Measurements from ENCODE around the gene MMADHC. TPM values are rescaled to one million over a fixed set of nuclear protein-coding genes. Genes with fewer than 3 reads are reported as not detected.

MMADHC gene
- total RNA-seq, 2 donors from 2014 or later, result 112 to 167 TPM

DNA sequence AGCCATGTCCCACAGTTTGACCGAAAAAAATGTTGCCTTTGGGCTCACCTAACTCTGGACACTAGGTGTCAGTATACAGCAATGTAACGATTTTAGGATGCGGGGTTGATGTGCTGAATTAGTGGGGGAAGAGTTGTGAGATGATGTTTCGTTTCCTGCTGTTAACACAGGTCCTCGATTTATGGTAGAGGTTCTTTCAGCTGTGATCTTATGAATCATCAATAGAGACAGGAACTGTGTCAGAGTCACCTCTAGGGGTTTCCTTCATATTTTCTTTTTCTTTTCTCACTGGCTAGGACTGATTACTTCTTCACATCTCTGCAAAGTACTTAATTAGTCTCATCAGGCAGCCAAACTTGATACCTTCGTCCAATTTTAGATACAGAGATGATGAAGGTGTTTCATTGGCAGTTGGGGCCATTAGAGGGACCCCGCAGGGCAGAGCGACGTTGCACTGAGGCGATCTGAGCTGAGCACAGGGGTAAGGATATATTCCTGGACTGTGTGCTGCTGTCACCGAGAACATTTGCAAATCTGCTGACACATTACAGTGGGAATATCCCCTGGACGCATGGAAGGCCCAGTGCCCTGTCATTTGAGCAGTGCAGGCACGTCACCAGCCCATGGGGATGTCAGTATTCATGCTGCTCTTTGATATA lies 10.2 kb upstream of the MMADHC start:
- DNase-seq (ENCODE audit: low spot score in 2 of 2) (peak in 1 of 2 donors; percentile 50), ATAC-seq (peak; percentile 99 to 100)
- Mint-ChIP-seq H3K27ac (no peak overlapping the region), H3K36me3 (no peaks in the 10 kb centered on the region), H3K9me3 (no peaks in the 10 kb centered on the region)

DNA sequence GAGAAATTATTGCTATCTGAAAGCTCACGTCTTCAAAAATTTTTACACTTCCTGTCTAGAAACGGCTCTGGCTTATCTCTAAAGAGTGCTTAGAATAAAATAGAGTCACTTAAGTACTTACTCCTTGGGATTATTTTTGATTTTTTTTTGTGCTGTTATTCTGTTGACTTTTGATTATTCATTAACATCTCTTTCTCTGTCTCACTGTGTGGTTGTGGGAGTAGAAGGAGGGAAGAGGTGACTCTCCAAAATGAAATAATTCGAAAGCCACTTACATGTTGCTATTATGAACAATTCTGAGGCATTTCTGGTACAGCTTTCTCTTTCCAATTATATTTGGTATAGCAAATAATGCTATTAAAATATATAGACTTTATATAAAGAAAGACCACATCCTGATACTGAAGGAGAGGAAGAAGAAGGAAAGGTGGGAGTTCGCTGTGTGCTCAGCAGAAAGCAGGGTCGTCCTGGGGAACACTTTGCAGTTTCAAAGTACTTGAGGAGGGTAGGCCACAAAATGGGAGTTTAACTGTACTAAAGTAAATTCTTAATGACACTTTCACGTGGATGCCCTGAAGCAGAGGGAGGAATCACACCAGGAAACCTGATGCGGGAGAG lies 9.6 kb upstream of the MMADHC start:
- no peaks in the 10 kb centered on the region for H3K36me3 Mint-ChIP-seq
- ATAC-seq (peak in 1 of 2 donors; percentile 10), DNase-seq (ENCODE audit: low spot score in 2 of 2) (no peak)
- H3K27ac Mint-ChIP-seq, result no peak overlapping the region
- H3K9me3 Mint-ChIP-seq, result no peaks in the 10 kb centered on the region

DNA sequence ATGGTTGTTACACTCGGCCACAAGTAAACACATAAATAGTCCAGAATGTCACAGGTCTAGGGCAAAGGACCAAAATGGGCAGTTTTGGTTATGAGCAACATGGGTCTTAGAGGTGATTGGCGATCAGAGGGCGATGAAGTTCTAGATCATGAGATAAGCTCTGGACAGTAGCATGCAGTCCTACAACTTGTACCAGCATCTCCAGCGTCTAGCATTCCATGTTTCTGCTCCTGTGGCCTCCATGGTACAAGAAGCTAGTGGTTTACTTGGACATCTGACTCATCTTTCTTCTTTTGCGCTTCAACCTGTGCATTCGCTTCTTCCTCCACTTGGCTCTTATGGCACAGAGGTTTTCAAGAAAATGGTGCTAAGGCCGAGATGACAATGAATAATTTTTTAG lies 8.9 kb upstream of the MMADHC start:
- Mint-ChIP-seq H3K36me3 (no peaks in the 10 kb centered on the region), H3K9me3 (no peaks in the 10 kb centered on the region), H3K27ac (no peak overlapping the region)
- DNase-seq (ENCODE audit: low spot score in 2 of 2) (no peak), ATAC-seq (no peak)

GRCh38 chr2:149595056-149595963 lies 7.7 kb upstream of the MMADHC start:
- ATAC-seq (no peak), DNase-seq (ENCODE audit: low spot score in 2 of 2) (no peak)
- Mint-ChIP-seq H3K9me3 (no peaks in the 10 kb centered on the region), H3K36me3 (no peaks in the 10 kb centered on the region), H3K27ac (no peak overlapping the region)

GRCh38 chr2:149594411-149594810 lies 6.8 kb upstream of the MMADHC start:
- no peaks in the 10 kb centered on the region for H3K9me3 Mint-ChIP-seq
- H3K27ac Mint-ChIP-seq, result no peak overlapping the region
- no peak for DNase-seq (ENCODE audit: low spot score in 2 of 2)
- ATAC-seq, result no peak
- H3K36me3 Mint-ChIP-seq, result no peaks in the 10 kb centered on the region

DNA sequence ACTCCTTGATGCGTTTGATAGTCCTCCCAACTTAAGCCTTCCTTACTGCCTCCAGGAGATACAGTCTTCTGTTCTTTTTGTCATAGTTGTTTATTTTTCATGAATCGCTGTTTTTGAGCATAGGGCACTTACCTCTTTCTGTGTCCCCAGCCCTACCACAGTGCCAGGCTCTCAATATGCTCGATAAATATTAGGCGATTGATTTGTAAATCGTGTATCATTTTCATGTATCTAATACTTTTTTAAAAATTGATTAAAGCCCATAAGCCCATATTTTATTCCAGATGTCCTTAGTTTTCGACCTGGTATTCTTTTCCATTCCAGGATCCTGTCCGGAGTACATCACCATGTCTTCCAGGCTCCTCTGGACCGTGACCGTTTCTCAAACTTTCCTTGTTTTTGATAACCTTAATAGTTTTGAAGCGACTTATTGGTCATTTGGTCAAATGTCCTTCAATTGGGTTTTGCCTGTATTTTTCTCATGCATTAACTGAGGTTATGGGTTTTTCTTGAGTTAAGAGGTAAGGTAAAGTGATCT lies 444 bp upstream of the MMADHC start:
- no peak for ATAC-seq
- no peaks in the 10 kb centered on the region for H3K9me3 Mint-ChIP-seq
- peak overlapping the region; percentile 3 to 99 for H3K27ac Mint-ChIP-seq

GRCh38 chr2:149586898-149587219 lies 716 bp downstream of the MMADHC start:
- peak overlapping the region; percentile 99 for H3K27ac Mint-ChIP-seq
- H3K36me3 Mint-ChIP-seq, result peaks cover 23 to 33% of the 10 kb centered on the region in 2 donors
- no peak for ATAC-seq
- H3K9me3 Mint-ChIP-seq, result no peaks in the 10 kb centered on the region
- no peak for DNase-seq (ENCODE audit: low spot score in 2 of 2)

More for the DNA sequence above, 444 bp upstream of the MMADHC start:
- DNase-seq (ENCODE audit: low spot score in 2 of 2), result no peak
- peaks cover 17 to 30% of the 10 kb centered on the region in 2 donors for H3K36me3 Mint-ChIP-seq

- Mint-ChIP-seq H3K27ac (peak overlapping the region; percentile 89 to 99), H3K9me3 (no peaks in the 10 kb centered on the region), H3K36me3 (peaks cover 27 to 33% of the 10 kb centered on the region in 2 donors)
- DNase-seq (ENCODE audit: low spot score in 2 of 2) (no peak), ATAC-seq (no peak)
Measured at GRCh38 chr2:149586063-149586462, 1.5 kb downstream of the MMADHC start.

DNA sequence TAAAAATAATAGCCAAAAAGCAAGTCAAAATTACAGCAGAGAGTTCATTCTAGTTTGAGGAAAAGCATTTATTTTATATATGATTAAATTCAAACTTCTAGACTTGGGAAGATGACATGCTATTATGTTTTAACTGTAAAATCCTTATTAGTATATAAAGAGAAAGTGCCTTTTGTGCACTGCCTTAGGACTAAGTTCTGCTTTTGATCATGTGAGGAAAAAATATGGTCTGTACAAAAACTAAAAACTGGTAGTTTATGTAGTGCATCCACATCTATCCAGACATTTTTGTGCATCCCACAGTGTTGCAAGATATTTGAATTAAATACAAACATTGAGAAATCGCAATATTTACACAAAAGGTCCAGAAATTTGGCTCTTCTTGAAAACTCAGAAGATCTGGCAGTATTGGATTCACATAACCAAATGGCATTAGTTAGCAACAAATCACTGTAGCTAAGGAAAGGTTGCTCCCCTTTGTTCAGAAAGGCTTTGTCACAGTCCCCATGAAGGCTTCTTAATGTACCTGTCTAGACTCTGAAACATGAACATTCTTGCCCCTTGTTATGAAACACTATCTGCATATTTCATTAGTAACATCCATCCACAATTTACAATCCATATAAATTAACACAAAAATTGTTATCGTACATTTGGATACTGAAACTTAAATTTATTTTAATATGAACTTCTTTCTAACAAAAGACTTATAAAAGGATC lies 2.2 kb downstream of the MMADHC start:
- no peaks in the 10 kb centered on the region for H3K9me3 Mint-ChIP-seq
- no peak overlapping the region for H3K27ac Mint-ChIP-seq
- no peak for DNase-seq (ENCODE audit: low spot score in 2 of 2)
- no peak for ATAC-seq
- peaks cover 27 to 39% of the 10 kb centered on the region in 2 donors for H3K36me3 Mint-ChIP-seq

DNA sequence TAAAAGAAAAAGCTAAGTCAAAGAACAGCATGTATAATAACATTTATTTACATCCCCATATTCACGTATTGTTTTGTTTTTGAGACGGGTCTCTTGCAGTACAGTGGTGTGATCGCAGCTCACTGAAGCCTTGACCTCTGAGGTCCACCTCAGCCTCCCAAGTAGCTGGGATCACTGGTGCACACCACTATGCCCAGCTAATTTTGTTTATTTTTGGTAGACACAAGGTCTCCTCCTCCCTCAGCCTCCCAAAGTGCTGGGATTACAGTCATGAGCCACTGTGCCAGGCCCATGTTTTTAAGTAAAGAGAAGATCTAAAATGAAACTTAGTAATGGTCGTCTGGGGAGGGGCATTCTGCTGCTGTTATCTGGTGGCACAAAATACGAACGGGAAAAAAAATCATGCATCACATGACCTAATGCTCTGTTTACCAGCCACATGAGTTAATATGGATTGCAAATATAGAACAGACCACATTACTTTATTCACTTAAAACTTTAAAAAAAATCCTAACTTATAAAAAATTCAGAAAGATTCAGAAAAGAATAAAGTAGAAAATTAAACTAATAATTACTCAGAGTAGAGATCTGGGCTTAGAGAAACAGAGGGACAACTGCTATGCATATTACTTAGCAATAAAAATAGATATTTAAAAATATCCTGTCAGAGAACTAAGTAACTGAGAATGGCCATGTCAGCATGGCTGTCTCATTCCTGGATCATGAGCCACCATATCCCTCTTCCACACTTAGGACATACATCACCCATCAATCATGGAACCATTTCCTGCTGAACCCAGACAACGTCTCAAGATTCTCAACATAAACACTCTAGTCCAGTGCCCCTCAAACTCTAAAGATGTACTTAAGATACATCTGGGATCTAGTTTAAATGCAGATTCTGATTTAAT lies 7.3 kb downstream of the MMADHC start:
- H3K9me3 Mint-ChIP-seq, result no peaks in the 10 kb centered on the region
- no peak for DNase-seq (ENCODE audit: low spot score in 2 of 2)
- peaks cover 25 to 45% of the 10 kb centered on the region in 2 donors for H3K36me3 Mint-ChIP-seq
- no peak overlapping the region for H3K27ac Mint-ChIP-seq
- no peak for ATAC-seq

DNA sequence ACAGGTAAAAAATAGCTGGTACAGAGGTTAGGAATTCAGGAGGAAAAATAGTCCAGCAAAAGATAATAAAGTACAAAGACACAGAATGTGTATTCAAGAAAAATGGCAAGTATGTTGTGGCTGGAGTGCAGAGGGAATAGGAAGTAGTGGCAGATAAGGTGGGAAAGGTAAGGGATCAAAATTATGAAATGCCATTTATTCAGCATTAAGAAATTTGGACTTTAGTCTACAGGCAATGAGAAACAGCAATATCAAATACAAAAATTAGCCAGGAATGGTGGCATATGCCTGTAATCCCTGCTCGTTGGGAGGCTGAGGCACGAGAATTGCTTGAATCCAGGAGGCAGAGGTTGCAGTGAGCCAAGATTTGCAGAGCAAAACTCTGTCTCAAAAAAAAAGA lies 10.3 kb downstream of the MMADHC start:
- Mint-ChIP-seq H3K9me3 (no peaks in the 10 kb centered on the region), H3K36me3 (peaks cover 16 to 29% of the 10 kb centered on the region in 2 donors), H3K27ac (peak overlapping the region in 1 of 2 donors; percentile 3)
- ATAC-seq, result no peak
- DNase-seq (ENCODE audit: low spot score in 2 of 2), result no peak

DNA sequence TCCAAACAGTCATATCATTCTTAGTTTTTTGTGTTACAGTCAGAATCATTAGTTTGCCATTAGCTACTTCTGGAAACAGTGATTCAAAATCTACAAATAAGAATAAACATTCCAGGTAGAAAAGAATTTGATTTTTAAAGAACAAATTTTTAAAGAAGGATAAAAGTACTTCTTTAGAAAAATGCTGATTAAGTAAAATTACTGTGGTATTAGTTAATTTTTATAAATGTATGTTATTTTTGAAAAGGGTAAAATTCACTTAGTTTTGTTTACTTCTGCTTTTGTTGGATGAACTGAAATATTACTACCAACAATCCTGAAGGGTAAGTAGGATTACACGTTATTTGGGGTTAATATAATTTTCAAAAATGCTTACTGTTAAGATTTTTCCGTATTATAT lies 11.8 kb downstream of the MMADHC start:
- ATAC-seq (no peak), DNase-seq (ENCODE audit: low spot score in 2 of 2) (no peak)
- peaks cover 11 to 27% of the 10 kb centered on the region in 2 donors for H3K36me3 Mint-ChIP-seq
- H3K27ac Mint-ChIP-seq, result no peak overlapping the region
- H3K9me3 Mint-ChIP-seq, result no peaks in the 10 kb centered on the region

- DNase-seq (ENCODE audit: low spot score in 2 of 2) (no peak), ATAC-seq (no peak)
- Mint-ChIP-seq H3K27ac (no peak overlapping the region), H3K9me3 (no peaks in the 10 kb centered on the region), H3K36me3 (peaks cover 11 to 22% of the 10 kb centered on the region in 2 donors)
Measured at GRCh38 chr2:149575277-149575676, 12.3 kb downstream of the MMADHC start.

GRCh38 chr2:149573760-149574159 lies 13.8 kb downstream of the MMADHC start:
- no peaks in the 10 kb centered on the region for H3K9me3 Mint-ChIP-seq
- ATAC-seq (no peak), DNase-seq (ENCODE audit: low spot score in 2 of 2) (no peak)
- H3K36me3 Mint-ChIP-seq, result peaks cover 11 to 17% of the 10 kb centered on the region in 2 donors
- H3K27ac Mint-ChIP-seq, result no peak overlapping the region

DNA sequence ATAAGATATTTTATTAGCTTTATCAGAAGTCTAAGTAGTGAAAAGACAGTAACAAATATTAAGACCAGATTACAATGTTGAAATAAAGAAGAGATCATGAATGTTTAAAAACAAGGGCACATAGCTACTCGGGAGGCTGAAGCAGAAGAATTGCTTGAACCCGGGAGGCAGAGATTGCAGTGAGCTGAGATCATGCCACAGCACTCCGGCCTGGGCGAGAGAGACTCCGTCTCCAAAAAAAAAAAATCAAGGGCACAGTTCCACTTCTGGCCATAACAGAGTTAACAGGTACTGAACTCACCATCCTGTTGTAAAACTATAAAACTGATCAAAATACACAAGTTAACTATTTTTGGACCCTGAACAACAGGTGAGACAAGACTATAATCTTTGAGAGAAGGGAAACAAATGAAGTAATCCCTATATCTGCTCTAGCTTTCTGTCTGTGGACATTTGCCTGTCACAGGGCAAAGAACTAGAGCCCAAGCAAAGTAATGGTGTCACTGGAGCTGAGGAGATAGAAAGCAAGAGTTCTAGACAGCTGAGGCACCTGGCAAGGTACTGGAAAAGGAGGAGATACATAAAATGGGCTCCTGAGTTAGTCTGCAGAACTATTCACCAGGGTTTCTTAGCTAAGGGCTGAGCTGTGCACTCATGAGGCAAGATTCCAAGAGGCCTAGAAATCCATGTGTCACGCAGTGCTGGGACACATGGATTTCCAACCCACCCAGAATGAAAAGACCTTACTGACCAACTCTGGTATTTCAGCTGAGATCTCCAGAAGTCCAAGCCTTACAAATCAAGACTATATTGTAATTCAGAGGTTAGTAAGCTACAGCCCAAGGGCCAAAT lies 15.2 kb downstream of the MMADHC start:
- Mint-ChIP-seq H3K27ac (no peak overlapping the region), H3K36me3 (peaks cover 5 to 6% of the 10 kb centered on the region in 2 donors), H3K9me3 (no peaks in the 10 kb centered on the region)
- no peak for DNase-seq (ENCODE audit: low spot score in 2 of 2)
- no peak for ATAC-seq
